ENCODE results near the gene RSPO4. TPM values are rescaled to one million over a fixed set of nuclear protein-coding genes. Genes with fewer than 3 reads are reported as not detected.

The RSPO4 gene
- total RNA-seq, 1 experiment from 2014 or later = 0.32 TPM

DNA sequence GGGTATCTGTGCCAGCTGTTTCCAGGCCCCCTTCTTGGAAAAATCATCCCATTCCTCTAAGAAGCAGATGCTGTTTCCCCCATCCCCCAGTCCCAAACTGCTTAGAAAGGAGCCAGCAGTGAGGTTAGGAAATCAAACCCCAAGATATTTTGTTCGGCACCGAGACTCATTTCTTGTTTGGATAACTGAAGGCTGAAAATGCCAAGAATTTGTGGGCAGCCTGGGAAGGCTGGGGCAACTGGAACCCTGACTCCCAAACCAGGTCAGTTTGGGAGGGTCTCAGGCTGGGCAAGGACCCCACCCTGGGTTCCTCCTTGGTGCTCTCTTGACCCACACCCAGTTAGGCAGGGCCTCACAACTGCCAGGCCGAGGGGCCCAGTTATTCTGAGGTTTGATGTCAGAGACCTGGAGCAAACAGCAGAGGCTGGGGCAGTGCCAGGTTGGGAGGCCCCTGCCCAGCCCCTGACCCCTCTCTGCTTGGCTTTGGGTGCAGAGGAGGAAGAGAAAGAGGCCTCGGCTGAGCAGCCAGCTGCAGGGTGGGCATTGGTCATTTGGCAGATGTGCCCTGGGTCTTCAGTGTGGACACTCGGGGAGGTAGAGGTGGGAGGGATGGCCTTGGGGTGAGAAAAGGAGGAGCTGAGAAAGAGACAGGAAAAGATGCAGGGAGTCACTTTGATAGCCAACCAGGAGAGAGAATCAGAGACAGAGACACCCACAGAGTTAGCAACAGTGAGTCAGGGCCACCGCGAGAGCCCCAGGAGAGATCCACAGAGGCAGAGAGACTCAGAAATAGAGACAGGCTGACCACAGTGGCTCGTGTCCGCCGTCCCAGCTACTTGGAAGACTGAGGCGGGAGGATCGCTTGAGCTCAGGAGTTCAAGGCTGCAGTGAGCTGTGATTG is 91.0 kb downstream of the RSPO4 start:
- peak; percentile 7 for DNase-seq (ENCODE audit: low read depth)

DNA sequence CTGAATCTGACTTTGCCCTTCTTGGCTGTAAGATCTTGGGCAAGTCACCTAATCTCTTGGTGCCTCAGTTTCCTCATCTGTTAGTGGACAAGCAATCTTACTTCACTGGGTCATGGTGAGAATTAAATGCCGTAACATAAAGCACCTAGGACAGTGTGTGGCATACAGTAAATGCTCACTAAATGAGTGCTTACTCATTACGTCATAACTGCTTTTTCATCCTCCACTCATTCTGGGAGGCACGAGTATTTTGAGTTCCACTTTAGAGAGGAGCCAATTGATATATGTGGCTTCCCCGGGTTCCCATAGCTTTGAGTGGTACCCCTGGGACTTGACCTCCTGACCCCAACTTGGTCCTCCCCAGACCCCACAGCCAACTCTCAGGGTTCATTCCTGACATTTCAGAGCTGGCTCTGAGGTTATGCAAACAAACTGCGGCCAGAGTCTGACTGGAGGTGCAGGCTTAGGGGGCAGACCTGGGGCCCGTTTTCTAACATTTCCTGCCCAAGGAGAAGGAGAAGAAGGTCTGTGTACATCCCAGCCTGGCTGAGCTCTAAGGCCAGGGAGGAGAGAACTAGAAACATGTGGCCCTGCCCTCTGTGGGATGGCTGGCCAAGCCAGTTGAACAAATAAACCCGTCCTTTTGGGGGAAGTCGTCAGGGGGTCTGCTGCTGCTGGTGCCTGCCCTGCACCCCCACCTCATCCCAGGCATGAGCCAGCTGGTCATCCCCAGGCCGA is 91.8 kb downstream of the RSPO4 start:
- no peak for DNase-seq (ENCODE audit: low read depth)

GRCh38 chr20:909641-910040 is 92.5 kb downstream of the RSPO4 start:
- no peak for DNase-seq (ENCODE audit: low read depth)

Other genes with a start within 250 kb of the RSPO4 start
- gene SLC52A3, start 233.8 kb downstream of the RSPO4 start, total RNA-seq (2014; rRNA removed; shearing (Covaris generic)) = 0.11 TPM in 1 of 2 replicates, not detected in the other
- gene FAM110A, start 168.6 kb downstream of the RSPO4 start, total RNA-seq (2014; rRNA removed; shearing (Covaris generic)) = 5.8 and 6.4 TPM in 2 replicates
- 0.02 TPM in 1 of 2 replicates, not detected in the other for gene ANGPT4, start 86.0 kb downstream of the RSPO4 start, total RNA-seq (2014; rRNA removed; shearing (Covaris generic))
- gene PSMF1, start 116.3 kb upstream of the RSPO4 start, total RNA-seq (2014; rRNA removed; shearing (Covaris generic)) = 50.3 and 75.2 TPM in 2 replicates
- gene TMEM74B, start 182.7 kb upstream of the RSPO4 start, total RNA-seq (2014; rRNA removed; shearing (Covaris generic)) = 0.29 and 0.50 TPM in 2 replicates
- not detected in 2 replicates for gene C20orf202, start 201.1 kb upstream of the RSPO4 start, total RNA-seq (2014; rRNA removed; shearing (Covaris generic))
- gene RAD21L1, start 223.7 kb upstream of the RSPO4 start, total RNA-seq (2014; rRNA removed; shearing (Covaris generic)) = 0.17 and 0.59 TPM in 2 replicates

Measured in HT1080 (cell line).